NCI-H1930 (cell line): ENCODE measurements around the gene SLC1A4.

Experiments used
- DNase-seq, 2 experiments: peaks; one replicate each; lab custom pipeline; 2025; lab: John Stamatoyannopoulos, UW

The SLC1A4 gene

DNA sequence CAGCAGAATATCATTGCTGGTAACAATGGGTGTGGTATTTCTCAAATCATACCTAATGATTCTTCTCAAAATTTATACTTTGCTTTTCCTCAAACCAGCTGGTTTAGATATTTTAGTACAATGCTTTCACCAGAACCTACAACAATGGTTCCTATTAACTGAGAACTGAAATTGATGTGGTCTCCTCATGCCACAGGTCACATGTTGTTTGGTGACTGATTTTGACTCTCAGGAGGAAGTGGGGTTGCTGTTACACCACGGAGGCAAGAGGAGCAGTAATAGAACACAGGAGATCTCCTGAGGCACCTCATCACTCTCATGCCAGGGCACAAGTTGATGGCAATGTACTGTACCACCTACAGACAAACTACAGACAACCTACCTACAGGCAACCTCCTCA, 64.0 kb downstream of the SLC1A4 start:
- DNase-seq: no peak

DNA sequence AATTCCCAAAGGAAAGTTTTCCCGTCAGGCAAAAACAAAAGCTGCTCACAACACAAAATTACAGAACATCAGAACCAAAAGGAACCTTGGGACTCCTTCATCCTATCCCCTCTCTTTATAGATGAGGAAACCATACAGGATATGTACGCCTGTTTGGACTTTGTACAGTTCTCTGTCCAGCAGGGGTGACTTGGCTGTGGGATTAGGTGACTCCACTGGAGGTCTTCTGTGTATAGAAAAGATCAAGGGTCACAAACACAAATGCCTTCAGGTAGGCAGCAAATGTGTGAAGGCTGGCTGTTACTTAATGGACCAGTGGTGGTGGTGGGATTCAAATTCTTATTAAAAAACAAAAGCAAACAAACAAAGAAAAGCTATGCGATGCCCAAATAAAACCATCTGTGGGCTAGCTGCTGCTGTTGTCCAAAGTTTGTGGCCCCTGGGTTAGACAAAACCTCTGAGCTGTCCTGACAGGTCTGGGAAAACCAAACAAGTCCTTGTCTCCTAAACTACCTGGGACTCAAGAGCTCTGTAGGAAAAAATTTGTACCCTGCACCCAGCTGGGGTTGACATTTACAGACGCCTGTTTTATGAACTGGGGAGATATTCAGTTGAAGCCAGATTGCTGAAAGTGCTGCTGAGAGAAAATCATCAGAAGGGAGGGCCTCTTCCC, 65.7 kb downstream of the SLC1A4 start:
- no peak for DNase-seq

DNA sequence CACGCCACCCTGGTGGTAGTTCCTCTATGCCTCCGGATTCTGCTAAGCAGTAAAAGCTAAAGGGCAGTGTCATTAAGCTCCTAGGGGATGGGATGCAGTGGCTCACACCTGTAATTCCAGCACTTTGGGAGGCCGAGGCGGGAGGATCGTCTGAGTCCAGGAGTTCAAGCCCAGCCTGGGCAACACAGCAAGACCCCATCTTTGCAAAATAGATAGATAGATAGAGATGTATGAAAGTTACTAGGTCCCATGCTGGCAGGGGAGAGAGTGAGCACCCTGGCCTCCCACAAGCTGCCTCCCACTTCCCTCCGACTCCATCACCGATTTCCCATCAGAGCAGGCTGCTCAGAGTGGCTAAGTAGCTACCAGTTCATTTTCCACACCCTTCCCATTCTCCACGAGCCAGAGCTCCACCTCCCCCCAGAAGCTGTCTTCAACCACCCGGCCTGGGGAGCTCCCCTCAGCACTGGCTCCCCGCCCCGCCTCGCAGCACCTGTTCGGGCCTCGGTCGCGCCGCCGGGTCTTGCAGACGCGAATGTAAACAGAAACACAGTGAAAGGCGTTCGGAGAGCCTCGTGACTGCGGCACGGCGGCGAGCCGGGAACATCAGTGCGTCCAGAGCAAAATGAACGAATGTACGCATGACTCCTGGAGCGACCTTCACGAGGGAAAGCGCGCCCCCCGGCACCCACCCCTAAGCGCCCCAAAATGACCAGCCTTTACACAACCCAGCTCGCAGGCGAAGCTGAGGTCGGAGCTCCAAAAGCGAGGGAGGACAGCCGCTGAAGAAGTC, 66.4 kb downstream of the SLC1A4 start:
- DNase-seq: peak in 1 of 2 experiments; percentile 68

DNA sequence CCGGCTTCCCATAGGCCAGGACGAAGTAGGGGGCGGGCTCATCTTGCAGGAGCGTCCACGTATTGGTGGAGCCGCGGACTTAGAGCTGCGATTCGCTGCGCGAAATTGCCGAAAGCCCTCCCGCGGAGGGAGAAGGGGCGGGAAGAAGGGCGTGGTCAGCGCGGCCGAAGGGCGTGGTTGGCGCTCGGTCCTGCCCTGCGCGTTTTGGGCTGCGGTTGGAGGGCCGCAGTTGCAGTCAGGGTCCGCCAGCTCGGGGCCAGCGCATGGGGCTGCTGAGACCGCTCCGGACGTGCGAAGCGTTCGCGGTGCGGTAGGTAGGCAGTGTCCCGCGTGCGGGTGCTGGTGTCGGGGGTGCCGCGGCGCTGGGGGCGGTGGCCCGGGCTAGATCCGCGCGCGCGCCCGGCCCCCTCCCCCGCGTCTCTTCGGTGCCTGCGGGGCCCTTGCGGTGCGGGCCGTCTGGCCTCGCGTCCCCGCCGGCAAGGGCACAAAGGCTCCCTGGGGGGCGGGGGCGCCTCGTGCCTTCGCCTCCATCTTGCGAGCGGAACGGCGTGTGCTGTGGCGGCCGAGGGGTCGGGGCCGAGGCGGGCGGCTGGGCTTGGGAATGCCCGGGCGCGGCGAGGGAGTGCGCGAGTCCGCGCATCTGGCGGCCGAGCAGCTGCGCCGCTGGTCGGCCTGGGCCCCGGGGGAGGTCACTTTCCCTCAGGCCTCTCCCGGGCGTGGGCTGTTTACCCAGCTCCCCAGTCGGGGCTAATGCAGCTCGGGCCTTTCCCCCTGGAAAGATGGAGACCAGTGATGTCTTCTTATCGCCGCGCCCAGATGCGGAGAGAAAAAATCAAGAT, 67.2 kb downstream of the SLC1A4 start, which contains the start of gene CEP68:
Gene CEP68 (plus strand): TSS at position 202 of the 839 bp plus-strand sequence. CDS start 13,029 bp downstream, outside the sequence.
- peak; percentile 90 to 94 for DNase-seq

DNA sequence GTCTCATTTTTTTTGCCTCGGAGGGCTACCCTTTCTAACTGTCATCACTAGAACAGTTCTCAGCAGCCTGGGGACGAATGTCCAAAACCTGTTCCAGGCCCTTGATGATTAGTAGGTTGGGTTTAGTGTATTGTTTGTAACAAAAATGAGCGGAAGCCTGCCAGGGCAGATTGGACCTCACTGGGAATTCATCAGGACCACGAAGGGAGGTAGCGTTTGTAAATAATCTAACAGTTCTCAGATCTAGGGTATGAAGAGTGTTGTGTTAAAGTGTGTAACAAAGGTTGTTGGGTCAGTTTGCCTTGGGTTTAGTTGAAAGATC, 67.8 kb downstream of the SLC1A4 start:
- no peak for DNase-seq

DNA sequence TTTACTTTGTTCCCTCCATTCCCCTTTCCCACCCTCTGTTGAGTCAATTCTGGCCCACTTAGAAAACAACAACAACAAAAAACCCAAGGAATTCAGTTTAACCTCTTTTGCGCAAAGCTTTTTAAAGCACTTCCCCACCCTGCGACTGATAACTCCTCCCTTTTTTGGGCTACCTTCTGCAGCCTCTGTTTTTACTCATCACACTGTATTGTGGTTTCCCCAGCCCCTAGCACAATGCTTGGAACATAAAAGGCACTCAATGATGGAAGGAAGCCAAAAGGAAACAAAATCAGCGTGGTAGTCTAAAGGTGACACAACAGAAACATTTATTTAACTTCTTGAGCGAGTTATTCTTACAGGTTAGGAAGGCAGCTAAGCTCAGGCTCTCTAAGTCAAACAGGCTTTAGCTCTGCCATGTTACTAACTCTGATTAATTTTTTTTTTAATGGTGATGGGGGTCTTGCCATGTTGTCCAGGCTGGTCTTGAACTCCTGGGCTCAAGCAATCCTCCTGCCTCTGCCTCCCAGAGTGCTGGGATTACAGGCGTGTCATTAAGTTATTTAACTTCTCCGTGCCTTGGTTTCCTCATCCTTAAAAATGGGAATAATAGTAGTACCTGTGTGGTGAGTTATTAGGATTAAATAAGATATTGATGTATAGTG, 68.3 kb downstream of the SLC1A4 start:
- DNase-seq: no peak

DNA sequence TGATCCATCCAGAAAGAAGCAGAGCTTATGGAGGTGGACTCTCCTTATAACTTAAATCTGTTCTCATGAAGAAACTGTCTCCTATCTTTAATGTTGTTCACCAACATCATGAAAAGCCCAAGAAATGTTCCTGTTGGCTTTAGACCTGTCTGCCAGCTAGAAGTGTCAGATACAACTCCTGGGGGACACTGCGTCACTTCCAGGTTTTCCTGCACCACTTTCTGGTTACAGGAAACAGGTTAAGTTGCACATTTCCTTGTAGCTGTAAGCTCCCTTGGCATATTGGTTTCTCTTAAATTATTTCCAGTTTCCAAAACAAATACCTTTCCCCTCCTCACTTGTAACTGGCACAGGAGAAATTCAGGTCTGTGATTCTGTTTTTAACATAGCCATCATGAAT, 69.9 kb downstream of the SLC1A4 start:
- no peak for DNase-seq

DNA sequence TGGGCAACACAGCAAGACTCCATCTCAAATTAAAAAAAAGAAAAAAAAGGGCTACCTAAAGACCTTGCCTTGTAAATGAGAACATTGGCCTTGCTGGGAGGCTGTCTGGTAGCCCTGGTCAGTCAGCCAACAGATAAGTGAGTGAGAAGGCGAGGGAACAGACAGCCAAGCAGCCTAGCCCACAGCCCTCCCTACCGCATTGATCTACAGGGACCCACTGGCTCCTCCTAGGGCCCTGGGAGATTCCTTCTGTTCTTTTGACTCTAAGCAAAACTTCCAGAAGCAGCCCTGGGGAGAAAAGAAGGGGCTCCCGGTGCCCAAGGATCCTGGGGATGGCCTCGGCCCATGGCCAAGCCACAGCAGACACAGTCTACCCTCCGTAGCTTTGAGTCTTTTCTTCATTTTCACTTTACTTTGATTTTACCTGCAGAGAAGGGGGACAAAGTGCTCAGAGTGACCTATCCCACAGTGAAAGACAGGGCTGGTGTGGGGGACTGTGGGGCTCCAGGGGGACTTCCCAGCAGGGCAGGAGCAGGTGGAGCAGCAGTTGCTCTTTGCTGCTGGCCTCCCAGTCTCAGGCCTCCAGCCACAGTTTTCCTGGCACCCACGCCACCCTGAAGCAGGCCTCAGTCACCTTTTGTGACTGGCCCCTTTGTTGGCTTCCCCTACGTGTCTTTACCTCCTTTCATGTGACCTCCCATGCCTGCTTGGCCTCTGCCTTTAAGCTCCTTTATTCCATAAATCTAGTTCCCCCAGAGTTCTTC, 72.1 kb downstream of the SLC1A4 start:
- no peak for DNase-seq

DNA sequence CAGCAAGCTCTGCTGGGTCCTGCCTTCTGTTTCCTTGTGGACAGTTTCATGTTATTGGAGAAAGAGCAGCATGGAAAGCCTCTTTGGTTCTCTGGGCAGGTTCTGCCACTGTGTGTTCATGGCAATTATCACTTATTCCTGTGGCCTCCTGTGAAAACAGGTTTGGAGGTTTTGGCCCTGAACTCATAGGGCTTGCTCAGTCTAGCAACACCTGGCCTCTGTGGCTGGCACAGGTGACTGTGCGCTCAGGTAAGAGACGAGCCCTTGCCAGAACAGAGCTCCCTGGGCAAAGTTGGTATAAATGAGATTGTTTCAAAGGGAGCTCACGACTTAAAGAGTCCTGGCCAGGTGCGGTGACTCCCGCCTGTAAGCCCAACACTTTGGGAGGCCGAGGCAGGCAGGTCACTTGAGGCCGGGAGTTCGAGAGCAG, 72.7 kb downstream of the SLC1A4 start:
- DNase-seq: no peak

DNA sequence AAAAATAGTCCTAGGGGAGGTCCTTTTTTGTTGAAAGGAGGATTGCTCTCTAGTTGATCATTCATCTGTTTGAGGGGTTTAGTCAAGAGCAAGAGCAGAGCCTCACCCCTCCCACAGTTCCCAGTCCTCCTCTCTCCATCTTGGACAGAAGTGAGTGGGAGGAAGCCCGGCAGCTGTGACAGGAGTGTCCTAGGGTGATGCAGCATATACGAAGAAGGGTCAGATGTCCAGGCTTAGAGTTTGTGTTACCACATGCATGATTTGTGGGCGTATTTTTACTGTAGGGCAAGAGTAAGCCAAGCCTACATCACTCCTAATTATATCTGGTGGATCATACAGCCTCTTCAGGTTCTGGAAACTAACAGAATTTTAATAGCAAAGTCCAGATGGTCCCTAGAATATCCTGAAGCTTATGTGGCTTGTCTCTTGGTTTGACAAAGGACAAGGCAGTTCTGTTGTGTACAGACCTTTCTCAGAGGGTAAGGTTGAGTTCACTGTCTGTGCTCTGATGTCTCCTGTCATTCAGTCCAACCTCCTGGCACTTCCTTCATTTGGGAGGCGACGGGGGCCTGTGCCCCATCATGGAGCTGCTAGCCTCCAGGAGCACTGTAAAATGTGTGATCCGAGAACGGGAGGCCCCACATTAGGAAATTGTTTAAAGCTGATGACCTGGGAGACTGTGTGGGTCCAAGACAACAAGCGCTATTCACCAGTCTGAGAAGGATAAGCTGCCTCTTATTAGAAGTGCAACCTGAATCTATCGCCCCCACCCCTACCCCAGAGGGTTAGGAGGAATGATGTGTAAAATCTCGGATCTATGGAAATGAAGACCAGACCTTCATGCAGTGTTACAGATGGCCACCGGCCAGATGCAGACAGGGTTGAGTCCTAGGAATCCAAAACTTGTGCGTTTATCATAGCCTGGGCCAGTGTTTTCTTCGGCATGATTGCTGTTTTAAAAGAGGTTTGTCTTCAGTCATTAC, 73.9 kb downstream of the SLC1A4 start:
- DNase-seq: no peak

DNA sequence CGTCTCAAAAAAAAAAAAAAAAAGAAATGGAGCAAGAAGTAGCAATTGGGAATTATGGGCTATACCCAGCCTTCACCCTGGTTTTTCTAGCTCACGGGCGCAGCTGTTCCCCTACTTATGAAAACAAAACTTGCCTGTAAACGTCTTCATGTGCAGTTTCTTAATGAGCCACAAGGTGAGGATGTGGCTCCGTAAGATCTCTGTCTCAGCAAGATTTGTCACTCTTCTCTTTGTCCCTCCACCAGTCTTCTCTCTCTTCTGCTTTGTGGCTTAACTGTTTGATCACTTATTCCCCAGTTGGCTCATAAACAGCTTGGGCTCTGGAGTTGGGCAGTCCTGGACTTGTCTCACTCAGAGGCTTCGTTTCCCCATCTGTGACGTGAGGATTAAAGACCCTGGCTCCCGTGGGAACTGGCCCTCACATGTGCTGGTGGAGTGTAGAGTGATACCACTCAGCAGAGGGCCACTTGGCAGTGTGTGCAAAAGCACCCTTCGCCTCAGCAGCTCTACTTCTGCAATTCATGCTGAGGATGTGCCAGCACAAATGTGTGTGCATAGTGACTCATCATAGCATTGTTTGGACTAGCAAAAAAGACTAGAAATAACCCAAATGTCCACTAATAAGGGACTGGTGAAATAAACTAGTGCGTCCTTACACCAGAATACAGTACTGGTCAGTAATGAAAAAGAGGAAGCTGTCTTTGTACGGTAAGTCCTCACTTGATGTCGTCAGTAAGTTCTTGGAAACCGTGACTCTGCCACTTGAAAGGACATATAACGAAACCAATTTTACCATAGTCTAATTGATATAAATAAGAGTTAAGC, 75.7 kb downstream of the SLC1A4 start:
- no peak for DNase-seq

DNA sequence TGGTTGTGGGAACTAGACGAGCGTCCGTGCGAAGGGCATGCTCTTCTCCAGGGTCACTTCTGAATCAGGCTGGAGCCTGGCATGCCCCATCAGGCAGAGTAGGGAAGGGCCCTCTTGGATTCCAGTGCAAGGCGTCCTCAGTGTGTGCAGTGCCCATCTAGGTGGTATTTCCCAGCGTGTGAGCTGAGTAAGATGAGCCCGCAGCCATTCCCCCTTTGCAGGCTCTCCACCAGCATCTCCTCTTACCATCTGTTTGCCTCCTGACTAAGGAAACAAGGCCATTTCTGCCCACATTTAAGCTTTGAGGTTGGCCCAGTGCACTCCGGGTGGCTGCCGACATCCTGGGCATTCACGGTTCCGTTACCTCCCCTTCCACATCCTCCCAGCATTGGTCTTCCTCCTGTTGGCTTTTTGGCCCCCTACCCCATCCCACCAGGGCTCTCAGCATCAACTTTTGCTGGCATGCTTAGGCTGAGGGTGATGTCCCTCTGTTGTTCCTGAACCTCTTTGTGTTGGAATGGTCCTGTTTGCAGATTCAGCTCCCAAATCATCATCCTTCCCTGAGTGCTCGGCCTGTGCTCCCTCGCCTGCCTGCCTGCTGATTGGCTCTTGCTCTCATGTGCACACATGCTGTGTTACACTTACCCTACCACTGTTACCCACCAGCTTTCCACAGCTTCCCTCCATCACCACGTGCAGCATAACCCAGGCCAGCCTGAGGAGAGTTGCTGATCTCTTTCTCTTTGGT, 78.8 kb downstream of the SLC1A4 start:
- no peak for DNase-seq

DNA sequence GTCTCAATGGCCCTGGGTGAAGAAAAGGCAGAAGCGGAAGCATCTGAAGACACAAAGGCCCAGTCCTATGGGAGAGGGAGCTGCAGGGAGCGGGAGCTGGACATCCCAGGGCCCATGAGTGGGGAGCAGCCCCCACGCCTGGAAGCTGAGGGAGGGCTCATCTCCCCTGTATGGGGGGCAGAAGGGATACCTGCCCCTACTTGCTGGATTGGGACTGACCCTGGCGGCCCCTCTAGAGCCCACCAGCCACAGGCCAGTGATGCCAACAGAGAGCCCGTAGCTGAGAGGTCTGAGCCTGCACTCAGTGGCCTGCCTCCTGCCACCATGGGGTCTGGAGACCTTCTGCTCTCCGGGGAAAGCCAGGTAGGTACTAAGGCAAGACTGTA, 80.2 kb downstream of the SLC1A4 start:
- no peak for DNase-seq

DNA sequence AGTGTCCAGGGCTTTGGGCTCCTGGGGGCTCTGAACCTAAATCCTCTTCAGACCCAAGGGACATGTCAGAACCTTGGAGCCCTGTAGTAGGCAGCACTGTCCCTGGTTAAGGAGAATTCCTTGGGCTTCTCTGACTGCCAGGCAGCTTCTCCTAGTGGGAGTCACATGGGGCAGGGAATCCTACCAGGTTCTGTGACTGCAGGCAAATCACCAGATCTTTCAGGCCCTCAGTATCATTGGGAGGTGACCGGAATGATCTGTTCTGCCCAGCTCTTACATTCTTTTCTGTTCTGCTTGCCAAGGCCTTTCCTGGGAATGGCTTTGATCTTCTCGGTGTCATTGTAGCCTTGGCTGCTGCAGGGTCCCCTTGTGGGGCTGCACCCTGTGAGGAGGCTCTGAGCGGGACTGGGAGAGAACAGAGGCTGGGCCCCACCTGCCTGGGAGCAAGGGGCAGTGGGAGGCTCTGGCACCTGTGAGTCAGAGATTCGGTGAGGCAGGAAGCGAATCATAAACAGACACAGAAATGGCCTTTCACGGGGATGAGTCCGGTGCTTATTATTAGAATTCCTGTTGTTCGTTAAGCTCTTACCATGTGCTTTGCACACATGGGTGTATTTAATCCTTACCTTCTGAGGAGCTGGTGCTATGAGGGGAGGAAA, 81.1 kb downstream of the SLC1A4 start:
- DNase-seq: no peak

DNA sequence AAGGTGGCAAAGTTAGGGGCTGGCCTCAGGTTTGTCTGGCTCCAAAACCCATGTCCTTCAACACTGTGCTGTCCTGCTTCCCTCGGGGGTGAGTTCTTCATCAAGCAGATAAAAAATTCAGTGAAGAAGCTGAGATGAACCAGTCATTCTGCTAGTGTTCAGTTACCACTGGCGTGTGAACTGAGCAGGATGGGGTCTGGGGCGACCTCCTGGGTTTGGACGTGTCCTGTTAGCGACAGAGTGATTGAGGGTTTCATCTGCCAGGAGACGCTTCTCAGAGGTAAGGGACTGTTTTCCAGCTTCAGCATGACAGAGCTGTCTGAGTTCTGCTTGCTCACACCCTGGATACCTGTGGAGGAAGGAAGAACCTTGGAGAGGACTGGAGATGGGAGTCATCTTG, 81.7 kb downstream of the SLC1A4 start:
- no peak for DNase-seq

DNA sequence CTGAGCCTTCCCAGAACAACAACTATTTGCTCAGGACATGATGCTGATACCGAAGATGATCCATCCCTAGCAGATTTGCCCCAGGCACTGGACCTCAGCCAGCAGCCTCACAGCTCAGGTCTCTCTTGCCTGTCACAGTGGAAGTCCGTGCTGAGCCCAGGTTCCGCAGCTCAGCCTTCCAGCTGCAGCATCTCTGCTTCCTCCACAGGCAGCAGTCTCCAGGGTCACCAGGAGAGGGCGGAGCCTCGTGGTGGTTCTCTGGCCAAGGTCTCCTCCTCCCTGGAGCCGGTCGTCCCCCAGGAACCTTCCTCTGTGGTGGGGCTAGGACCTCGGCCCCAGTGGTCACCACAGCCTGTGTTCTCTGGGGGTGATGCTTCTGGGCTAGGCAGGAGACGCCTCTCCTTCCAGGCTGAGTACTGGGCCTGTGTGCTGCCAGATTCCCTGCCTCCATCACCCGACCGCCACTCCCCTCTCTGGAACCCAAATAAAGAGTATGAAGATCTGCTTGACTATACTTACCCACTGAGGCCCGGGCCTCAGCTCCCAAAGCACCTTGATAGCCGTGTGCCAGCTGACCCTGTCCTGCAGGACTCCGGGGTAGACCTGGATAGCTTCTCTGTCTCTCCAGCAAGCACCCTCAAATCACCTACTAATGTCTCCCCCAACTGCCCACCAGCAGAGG, 82.4 kb downstream of the SLC1A4 start:
- no peak for DNase-seq

DNA sequence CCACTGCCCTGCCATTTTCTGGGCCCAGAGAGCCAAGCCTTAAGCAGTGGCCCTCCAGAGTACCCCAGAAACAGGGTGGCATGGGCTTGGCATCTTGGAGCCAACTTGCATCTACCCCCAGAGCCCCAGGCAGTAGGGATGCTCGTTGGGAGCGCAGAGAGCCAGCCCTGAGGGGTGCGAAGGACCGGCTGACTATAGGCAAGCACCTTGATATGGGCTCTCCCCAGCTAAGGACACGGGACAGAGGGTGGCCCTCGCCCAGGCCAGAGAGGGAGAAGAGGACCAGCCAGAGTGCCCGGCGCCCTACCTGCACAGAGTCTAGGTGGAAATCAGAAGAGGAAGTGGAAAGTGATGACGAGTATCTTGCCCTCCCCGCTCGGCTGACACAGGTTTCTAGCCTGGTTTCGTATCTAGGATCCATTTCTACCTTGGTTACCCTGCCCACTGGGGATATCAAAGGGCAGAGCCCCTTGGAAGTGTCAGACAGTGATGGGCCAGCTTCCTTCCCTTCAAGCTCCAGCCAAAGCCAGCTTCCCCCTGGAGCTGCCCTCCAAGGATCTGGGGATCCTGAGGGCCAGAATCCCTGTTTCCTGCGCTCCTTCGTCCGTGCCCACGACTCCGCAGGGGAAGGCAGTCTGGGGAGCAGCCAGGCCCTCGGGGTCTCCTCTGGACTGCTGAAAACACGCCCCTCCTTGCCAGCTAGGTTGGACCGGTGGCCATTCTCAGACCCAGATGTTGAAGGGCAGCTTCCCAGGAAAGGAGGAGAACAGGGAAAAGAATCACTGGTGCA, 83.2 kb downstream of the SLC1A4 start:
- DNase-seq: no peak
